Mononuclear cell (primary cell): ENCODE measurements around the gene NYAP2. TPM values are rescaled to one million over a fixed set of nuclear protein-coding genes. Genes with fewer than 3 reads are reported as not detected.

Experiments
- H3K27me3 ChIP-seq: 2 replicates; pipeline ENCODE4 v1.6.0; 2011; ENCODE audit warnings: low read length, control low read depth; ENCODE audit not compliant: insufficient read depth
- H3K4me1 ChIP-seq: 2 replicates; pipeline ENCODE4 v1.5.1; 2011; ENCODE audit warnings: mild to moderate bottlenecking, low read length, control low read depth; ENCODE audit not compliant: insufficient read depth
- H3K4me3 ChIP-seq: 2 replicates; pipeline ENCODE4 v1.5.1; 2011; ENCODE audit warnings: mild to moderate bottlenecking, low read length, moderate library complexity
- H3K9me3 ChIP-seq: 2 replicates; pipeline ENCODE4 v1.5.1; 2011; ENCODE audit warnings: low read depth, mild to moderate bottlenecking, control low read depth, low read length
- total RNA-seq: library from RNA; depleted of rRNA; stranded (reverse); fragments of >200 nt; gene quantifications from one replicate; pipeline ENCODE4 v1.2.3, GENCODE V29; 2012

The NYAP2 gene
- total RNA-seq, 1 donor = 0.10 TPM

DNA sequence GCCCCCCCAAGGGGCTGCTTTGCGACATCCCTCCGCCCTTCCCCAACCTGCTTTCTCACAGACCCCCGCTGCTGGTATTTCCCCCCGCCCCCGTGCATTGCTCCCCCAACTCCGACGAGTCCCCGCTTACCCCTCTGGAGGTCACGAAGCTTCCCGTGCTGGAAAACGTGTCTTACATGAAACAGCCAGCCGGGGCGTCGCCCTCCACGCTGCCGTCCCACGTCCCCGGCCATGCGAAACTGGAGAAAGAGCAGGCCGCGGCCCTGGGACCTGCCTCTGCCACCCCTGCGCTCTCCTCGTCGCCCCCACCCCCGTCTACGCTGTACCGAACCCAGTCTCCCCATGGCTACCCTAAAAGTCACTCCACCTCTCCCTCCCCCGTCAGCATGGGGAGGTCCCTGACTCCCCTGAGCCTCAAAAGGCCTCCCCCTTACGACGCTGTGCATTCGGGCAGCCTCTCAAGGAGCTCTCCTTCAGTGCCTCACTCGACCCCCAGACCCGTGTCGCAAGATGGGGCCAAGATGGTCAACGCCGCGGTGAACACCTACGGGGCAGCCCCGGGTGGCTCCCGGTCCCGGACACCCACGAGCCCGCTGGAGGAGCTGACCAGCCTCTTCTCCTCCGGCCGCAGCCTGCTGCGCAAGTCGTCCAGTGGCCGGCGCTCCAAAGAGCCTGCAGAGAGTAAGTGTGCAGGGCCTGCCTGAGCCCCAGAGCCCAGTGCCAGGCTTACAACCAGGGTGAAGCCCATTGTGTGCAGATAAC, 183.0 kb downstream of the NYAP2 start:
- no peaks in the 10 kb centered on the region for H3K27me3 ChIP-seq
- no peaks in the 10 kb centered on the region for H3K9me3 ChIP-seq
- H3K4me1 ChIP-seq = no peaks in the 10 kb centered on the region
- H3K4me3 ChIP-seq = no peak overlapping the region

- Histone ChIP-seq H3K4me1 (no peaks in the 10 kb centered on the region), H3K27me3 (no peaks in the 10 kb centered on the region), H3K9me3 (no peaks in the 10 kb centered on the region), H3K4me3 (no peak overlapping the region)
These were observed 185.3 kb downstream of the NYAP2 start for GRCh38 chr2:225584796-225585195.

DNA sequence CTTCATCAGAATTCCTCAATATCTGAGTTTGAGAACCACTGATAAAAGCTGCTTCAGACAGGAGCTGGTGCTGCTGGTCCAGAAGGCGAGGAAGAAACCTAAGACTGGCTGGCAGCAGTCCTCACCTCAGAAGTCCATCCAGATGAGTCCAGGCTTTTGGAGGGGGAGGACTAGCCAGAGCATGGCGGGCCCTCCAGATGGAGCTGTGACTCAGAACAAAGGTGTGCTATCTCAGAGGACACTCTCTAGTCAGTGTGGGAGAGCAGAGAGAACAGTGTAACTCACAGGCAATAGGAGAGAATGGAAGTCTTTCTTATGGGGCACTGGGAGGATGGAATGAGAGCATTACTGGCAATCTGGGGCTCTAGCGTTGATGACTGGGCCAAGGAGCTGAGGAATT, 191.4 kb downstream of the NYAP2 start:
- Histone ChIP-seq H3K4me1 (no peaks in the 10 kb centered on the region), H3K27me3 (no peaks in the 10 kb centered on the region), H3K4me3 (no peak overlapping the region), H3K9me3 (no peaks in the 10 kb centered on the region)

DNA sequence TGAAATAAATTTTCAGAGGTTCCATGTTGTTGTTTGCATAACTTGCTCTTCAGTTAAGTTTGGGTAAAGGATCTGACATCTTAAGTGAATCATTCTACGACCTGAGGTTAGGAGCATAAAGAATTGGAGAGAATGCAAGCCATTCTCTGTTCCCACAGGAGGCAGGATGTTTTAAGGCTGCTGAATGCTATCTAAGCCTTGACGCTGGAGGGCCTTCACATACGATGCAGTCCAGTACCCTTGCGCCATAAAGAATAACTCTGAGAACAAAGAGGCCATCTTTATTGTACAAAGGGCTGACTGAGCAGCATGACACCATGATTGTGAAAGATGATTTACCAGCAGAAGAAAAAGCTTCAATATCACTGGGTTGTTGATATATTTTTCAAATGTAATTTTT, 198.4 kb downstream of the NYAP2 start:
- no peaks in the 10 kb centered on the region for H3K4me1 ChIP-seq
- H3K27me3 ChIP-seq = no peaks in the 10 kb centered on the region
- no peak overlapping the region for H3K4me3 ChIP-seq
- no peaks in the 10 kb centered on the region for H3K9me3 ChIP-seq

DNA sequence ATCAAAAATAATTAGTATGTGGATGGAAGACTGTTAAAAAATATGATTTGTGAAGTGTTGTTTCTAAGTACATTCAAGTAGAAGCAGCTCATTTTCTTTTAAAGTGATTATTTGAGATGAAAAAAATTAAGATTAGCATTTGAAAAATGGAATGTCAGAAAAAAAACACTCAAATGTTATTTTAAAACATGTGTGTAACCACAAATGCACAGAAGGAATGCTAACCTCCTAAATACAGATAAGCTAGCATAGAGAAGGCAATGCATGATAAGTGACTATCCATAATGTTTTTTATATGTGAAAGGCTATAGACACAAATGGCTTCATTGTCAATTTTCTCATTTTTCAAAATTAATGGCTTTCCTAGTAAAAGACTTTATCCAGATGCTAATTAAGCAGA, 198.9 kb downstream of the NYAP2 start:
- H3K4me3 ChIP-seq = no peak overlapping the region
- no peaks in the 10 kb centered on the region for H3K4me1 ChIP-seq
- H3K27me3 ChIP-seq = no peaks in the 10 kb centered on the region
- H3K9me3 ChIP-seq = no peaks in the 10 kb centered on the region

- Histone ChIP-seq H3K27me3 (no peaks in the 10 kb centered on the region), H3K9me3 (no peaks in the 10 kb centered on the region), H3K4me3 (no peak overlapping the region), H3K4me1 (no peaks in the 10 kb centered on the region)
These were observed 199.4 kb downstream of the NYAP2 start for GRCh38 chr2:225598897-225599296.

DNA sequence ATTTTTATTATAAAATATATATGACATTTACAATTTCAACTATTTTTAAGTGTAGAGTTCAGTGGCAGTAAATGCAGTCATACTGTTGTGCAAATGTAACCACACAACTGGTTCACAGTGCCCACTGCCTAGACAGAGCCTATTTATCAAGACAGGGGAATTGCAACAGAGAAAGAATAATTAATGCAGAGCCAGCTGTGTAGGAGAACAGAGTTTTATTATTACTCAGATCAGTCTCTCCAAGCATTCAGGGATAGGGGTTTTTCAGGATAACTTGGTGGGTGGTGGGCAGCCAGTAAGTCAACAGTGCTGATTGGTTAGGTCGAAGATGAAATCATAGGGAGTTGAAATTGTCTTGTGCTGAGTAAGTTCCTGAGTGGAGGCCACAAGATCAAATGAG, 200.3 kb downstream of the NYAP2 start:
- no peaks in the 10 kb centered on the region for H3K27me3 ChIP-seq
- H3K4me3 ChIP-seq = no peak overlapping the region
- no peaks in the 10 kb centered on the region for H3K4me1 ChIP-seq

DNA sequence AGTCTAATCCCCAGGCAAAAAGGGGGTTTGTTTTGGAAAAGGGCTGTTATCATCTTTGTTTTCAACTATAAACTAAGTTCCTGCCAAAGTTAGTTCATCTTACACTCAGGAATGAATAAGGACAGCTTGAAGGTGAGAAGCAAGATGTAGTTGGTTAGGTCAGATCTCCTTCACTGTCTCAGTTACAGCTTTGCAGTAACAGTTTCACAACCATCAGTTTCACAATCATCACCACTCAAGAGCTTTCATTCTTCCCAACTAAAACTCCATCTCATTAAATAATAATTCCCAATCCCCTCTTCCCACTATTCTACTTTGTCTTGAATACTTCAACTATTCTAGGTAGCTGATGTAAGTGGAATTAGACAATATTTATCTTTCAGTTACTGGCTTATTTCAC, 200.9 kb downstream of the NYAP2 start:
- H3K4me3 ChIP-seq = no peak overlapping the region
- H3K9me3 ChIP-seq = no peaks in the 10 kb centered on the region
- no peaks in the 10 kb centered on the region for H3K4me1 ChIP-seq
- H3K27me3 ChIP-seq = no peaks in the 10 kb centered on the region

More for the DNA sequence above, 200.3 kb downstream of the NYAP2 start:
- H3K9me3 ChIP-seq = no peaks in the 10 kb centered on the region

DNA sequence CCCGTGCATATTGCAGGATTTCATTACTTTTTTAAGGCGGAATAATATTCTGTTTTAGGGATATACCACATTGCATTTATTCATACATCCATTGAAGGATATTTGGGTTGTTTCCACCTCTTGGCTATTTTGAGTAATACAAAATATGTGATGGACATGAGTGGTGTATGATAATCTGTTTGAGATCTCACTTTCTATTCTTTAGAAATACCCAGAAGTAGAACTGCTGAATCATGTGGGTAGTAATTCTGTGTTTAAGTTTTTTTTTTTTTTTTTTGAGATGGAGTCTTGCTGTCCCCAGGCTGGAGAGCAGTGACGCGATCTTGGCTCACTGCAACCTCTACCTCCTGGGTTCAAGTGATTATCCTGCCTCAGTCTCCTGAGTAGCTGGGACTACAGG, 201.4 kb downstream of the NYAP2 start:
- no peaks in the 10 kb centered on the region for H3K4me1 ChIP-seq
- H3K4me3 ChIP-seq = no peak overlapping the region
- H3K27me3 ChIP-seq = no peaks in the 10 kb centered on the region
- no peaks in the 10 kb centered on the region for H3K9me3 ChIP-seq

DNA sequence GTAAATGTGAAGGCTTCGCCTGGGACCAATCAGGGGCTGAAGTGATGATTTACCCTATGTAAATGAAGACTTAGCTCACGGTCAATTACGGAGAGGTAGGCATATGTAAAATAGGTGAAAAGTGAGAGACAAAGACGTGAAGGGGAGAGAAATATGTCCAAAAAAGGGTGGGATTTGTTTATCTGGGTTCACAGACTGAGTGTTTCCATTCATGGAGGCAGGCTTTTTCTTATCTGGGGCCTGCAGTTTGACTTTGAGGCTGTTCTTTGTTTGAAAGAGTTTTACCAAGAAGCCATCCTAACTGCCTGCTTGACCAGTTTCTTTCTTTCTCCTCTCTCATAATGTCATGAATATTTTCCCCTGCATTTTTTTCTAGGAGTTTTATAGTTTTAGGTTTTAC, 202.7 kb downstream of the NYAP2 start:
- Histone ChIP-seq H3K27me3 (no peaks in the 10 kb centered on the region), H3K4me1 (no peaks in the 10 kb centered on the region), H3K9me3 (no peaks in the 10 kb centered on the region), H3K4me3 (no peak overlapping the region)

DNA sequence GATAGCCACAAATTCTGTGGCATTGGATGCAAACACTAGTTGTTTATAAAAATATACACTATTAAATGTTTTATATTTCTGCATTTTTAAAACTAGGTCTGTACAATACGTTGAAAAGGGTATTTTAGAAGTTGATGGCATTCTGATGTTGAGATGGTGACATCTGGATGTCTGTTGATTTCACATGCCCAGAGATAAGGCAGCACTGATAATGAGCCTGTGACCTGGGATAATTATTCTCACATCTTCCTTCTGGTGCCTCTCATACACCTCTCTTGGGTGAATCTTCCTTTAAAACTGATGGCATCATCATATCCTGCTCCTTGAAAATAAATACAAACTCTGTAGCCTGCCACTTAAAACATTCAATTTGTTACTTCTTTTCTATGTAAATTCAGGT, 208.6 kb downstream of the NYAP2 start:
- Histone ChIP-seq H3K4me1 (no peaks in the 10 kb centered on the region), H3K9me3 (no peaks in the 10 kb centered on the region), H3K4me3 (no peak overlapping the region), H3K27me3 (peaks cover 3% of the 10 kb centered on the region)

DNA sequence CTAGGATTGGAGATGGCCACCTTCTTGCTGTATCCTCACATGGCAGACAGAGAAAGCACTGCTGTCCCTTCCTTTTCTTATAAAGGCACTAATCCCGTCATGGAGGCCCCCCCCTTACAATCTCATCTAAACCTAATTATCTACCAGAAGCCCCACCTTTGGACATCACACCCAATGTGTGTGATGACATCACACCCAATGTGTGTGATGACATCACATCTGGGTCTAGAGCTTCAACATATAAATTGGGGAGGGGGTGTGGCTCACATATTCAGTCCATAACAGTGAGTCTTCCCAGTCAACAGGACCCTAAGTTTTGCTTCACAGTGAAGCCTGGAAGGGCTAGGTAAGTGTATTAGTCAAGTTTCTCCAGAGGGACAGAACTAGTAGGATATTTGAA, 213.1 kb downstream of the NYAP2 start:
- Histone ChIP-seq H3K4me1 (no peaks in the 10 kb centered on the region), H3K9me3 (no peaks in the 10 kb centered on the region), H3K27me3 (peaks cover 3% of the 10 kb centered on the region), H3K4me3 (no peak overlapping the region)

GRCh38 chr2:225614915-225615314, 215.4 kb downstream of the NYAP2 start:
- H3K27me3 ChIP-seq = peaks cover 3% of the 10 kb centered on the region
- no peaks in the 10 kb centered on the region for H3K4me1 ChIP-seq
- no peak overlapping the region for H3K4me3 ChIP-seq

DNA sequence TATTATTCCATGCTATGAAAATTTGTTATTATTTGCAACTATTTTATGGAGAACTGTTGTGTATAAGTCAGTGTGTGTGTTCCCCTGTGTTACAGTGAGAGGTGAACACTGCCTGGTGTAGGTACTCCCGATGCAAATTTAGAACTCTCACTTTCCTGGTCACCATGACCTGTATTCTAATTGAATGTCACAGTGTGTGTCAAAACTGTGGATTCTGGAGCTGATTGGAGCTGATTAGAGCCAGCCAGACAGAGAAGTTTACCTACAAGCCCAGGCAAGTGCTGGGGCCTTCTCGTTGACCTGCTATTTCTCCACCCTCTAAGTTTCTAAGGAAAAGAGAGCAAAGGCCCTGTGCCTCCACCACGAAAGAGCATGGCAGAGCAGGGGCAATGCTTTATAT, 216.0 kb downstream of the NYAP2 start:
- H3K27me3 ChIP-seq = peaks cover 3% of the 10 kb centered on the region
- no peaks in the 10 kb centered on the region for H3K4me1 ChIP-seq
- no peaks in the 10 kb centered on the region for H3K9me3 ChIP-seq
- H3K4me3 ChIP-seq = no peak overlapping the region

More at GRCh38 chr2:225614915-225615314, 215.4 kb downstream of the NYAP2 start:
- H3K9me3 ChIP-seq = no peaks in the 10 kb centered on the region

- no peaks in the 10 kb centered on the region for H3K27me3 ChIP-seq
- H3K4me1 ChIP-seq = no peaks in the 10 kb centered on the region
- no peaks in the 10 kb centered on the region for H3K9me3 ChIP-seq
- H3K4me3 ChIP-seq = no peak overlapping the region
These were observed 216.9 kb downstream of the NYAP2 start for GRCh38 chr2:225616372-225616771.

DNA sequence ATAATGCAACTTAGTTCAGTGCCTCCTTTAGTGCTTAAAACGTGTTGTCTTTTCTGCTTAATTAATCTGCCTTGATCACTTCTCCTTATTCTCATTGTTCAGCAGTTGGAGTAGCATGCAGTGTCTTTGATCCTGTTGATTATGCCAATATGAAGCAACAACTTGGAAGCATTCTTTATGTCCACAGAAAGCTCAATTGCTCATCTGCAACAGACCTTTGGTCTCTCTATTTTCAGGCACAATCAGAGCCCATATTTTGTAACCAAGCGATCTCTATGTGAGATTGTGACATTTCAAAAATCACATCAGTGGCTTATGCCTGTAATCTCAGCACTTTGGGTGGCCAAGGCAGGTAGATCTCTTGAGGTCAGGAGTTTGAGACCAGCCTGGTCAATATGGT, 217.3 kb downstream of the NYAP2 start:
- no peaks in the 10 kb centered on the region for H3K9me3 ChIP-seq
- H3K4me1 ChIP-seq = no peaks in the 10 kb centered on the region
- H3K4me3 ChIP-seq = no peak overlapping the region
- H3K27me3 ChIP-seq = no peaks in the 10 kb centered on the region
